ENCODE measurements around the gene POLRMT.
"Not testable (repeated sequence)": the region's sequence is repeated elsewhere in the genome, so short reads cannot be mapped to it uniquely, and the experiment has no call there.

Gene POLRMT

GRCh38 chr19:609004-609346 lies 24.4 kb downstream of the POLRMT start:
- FAIRE-seq: no peak

GRCh38 chr19:608155-609003 lies 25.0 kb downstream of the POLRMT start:
- FAIRE-seq: no peak

- no peak for FAIRE-seq
Observed at GRCh38 chr19:607301-608154, 25.8 kb downstream of the POLRMT start.

GRCh38 chr19:605061-605971 lies 28.0 kb downstream of the POLRMT start:
- not testable (repeated sequence) for FAIRE-seq

GRCh38 chr19:604355-604754 lies 29.0 kb downstream of the POLRMT start:
- FAIRE-seq: no peak

- not testable (repeated sequence) for FAIRE-seq
Observed at GRCh38 chr19:603779-604178, 29.6 kb downstream of the POLRMT start.

GRCh38 chr19:603302-603639 lies 30.1 kb downstream of the POLRMT start:
- FAIRE-seq: not testable (repeated sequence)

- no peak for FAIRE-seq
Observed at GRCh38 chr19:602391-603301, 30.7 kb downstream of the POLRMT start.

GRCh38 chr19:601790-602189 lies 31.5 kb downstream of the POLRMT start:
- no peak for FAIRE-seq

GRCh38 chr19:601310-601709 lies 32.0 kb downstream of the POLRMT start:
- no peak for FAIRE-seq

- no peak for FAIRE-seq
Observed at GRCh38 chr19:597406-598315, 35.7 kb downstream of the POLRMT start.

GRCh38 chr19:596263-596655 lies 37.1 kb downstream of the POLRMT start:
- FAIRE-seq: no peak

- no peak for FAIRE-seq
Observed at GRCh38 chr19:595326-596262, 37.7 kb downstream of the POLRMT start.

- no peak for FAIRE-seq
Observed at GRCh38 chr19:594265-594870, 39.0 kb downstream of the POLRMT start.

- FAIRE-seq: no peak
Observed at GRCh38 chr19:593505-593904, 39.8 kb downstream of the POLRMT start.

- FAIRE-seq: no peak
Observed at GRCh38 chr19:593055-593454, 40.3 kb downstream of the POLRMT start.

GRCh38 chr19:592101-592500 lies 41.2 kb downstream of the POLRMT start:
- FAIRE-seq: no peak

GRCh38 chr19:591099-591958 lies 42.0 kb downstream of the POLRMT start:
- FAIRE-seq: no peak
